A673 (cell line): ENCODE data around the gene ADRA1B. TPM values are rescaled to one million over a fixed set of nuclear protein-coding genes. Genes with fewer than 3 reads are reported as not detected.

ENCODE experiments used
- BruUV-seq: library from RNA; stranded (reverse); fragments of 400-500 nt; replicated peaks from 2 replicates; lab custom pipeline; 2021; lab: Mats Ljungman, UMichigan
- CTCF ChIA-PET: fragments of 300-600 bp; sonication (Branson Sonifier 250); formaldehyde crosslinking; loops from one replicate; lab custom pipeline; 2022; ENCODE audit warnings: antibody characterized with exemption; lab: Charles Lee
- POLR2A ChIA-PET: fragments of 300-600 bp; sonication (Branson Sonifier 250); formaldehyde crosslinking; loops from one replicate; lab custom pipeline; 2022; ENCODE audit warnings: antibody characterized with exemption; ENCODE audit not compliant: low non-redundant PET; lab: Charles Lee
- DNase-seq: peaks from one replicate; pipeline ENCODE4 v3.0.0-alpha.2; 2015; ENCODE audit warnings: low spot score
- H3K27ac ChIP-seq: fragments of 200-600 bp; sonication (generic); 2 replicates; pipeline ENCODE4 v1.5.1; 2016; ENCODE audit warnings: mixed run types, low read depth, mild to moderate bottlenecking, mixed read lengths, antibody characterized with exemption, low read length; ENCODE audit not compliant: poor library complexity, severe bottlenecking
- H3K27me3 ChIP-seq: fragments of 200-600 bp; sonication (generic); replicated peaks from 2 replicates; pipeline ENCODE4 v1.6.1; 2017; ENCODE audit warnings: mixed run types, low read depth, mild to moderate bottlenecking, mixed read lengths, antibody characterized with exemption, low read length; ENCODE audit not compliant: insufficient read depth, poor library complexity
- H3K36me3 ChIP-seq: fragments of 200-600 bp; sonication (generic); 2 replicates; pipeline ENCODE4 v1.6.1; 2016; ENCODE audit warnings: mixed run types, mild to moderate bottlenecking, mixed read lengths, antibody characterized with exemption, low read length; ENCODE audit not compliant: insufficient read depth, poor library complexity, severe bottlenecking
- H3K4me1 ChIP-seq: fragments of 200-600 bp; sonication (generic); 2 replicates; pipeline ENCODE4 v1.6.1; 2017; ENCODE audit warnings: mixed run types, mild to moderate bottlenecking, mixed read lengths, antibody characterized with exemption, low read length; ENCODE audit not compliant: insufficient read depth, poor library complexity, severe bottlenecking
- H3K4me3 ChIP-seq: fragments of 200-600 bp; sonication (generic); 2 replicates; pipeline ENCODE4 v1.5.1; 2016; ENCODE audit warnings: low read depth, mixed run types, mild to moderate bottlenecking, mixed read lengths, low read length; ENCODE audit not compliant: poor library complexity, severe bottlenecking
- H3K9me3 ChIP-seq: fragments of 200-600 bp; sonication (generic); 2 replicates; pipeline ENCODE4 v1.6.1; 2016; ENCODE audit warnings: mixed run types, low read depth, mild to moderate bottlenecking, mixed read lengths, antibody characterized with exemption, low read length; ENCODE audit not compliant: poor library complexity, severe bottlenecking
- EZH2 ChIP-seq: fragments of 200-600 bp; sonication (generic); IDR thresholded peaks from 2 replicates; pipeline ENCODE4 v1.6.1; 2017; ENCODE audit warnings: borderline replicate concordance, low read depth, mild to moderate bottlenecking, mixed read lengths, antibody characterized with exemption, low read length; ENCODE audit not compliant: poor library complexity, severe bottlenecking
- intact Hi-C: fragments of 100-400 bp; cut with micrococcal nuclease; formaldehyde crosslinking; loops from one replicate; pipeline ENCODE4 v1.10.0; 2022; ENCODE audit not compliant: unreplicated experiment
- total RNA-seq: library from RNA; stranded (reverse); gene quantifications from 2 replicates; pipeline ENCODE4 v1.2.3, GENCODE V29; 2021
- TF ChIP-seq, protein P1 (sequence below): fragments of 300-800, 200-600 bp; sonication (generic); conservative IDR thresholded peaks from 2 replicates; pipeline ENCODE4 v1.5.1; 2017; ENCODE audit warnings: low read depth, mild to moderate bottlenecking, antibody characterized with exemption, low read length, moderate library complexity, mixed read lengths

The ADRA1B gene
- total RNA-seq, 1 experiment from 2014 or later: not detected

- TF ChIP-seq EZH2: no peak
- TF ChIP-seq, protein P1, sequence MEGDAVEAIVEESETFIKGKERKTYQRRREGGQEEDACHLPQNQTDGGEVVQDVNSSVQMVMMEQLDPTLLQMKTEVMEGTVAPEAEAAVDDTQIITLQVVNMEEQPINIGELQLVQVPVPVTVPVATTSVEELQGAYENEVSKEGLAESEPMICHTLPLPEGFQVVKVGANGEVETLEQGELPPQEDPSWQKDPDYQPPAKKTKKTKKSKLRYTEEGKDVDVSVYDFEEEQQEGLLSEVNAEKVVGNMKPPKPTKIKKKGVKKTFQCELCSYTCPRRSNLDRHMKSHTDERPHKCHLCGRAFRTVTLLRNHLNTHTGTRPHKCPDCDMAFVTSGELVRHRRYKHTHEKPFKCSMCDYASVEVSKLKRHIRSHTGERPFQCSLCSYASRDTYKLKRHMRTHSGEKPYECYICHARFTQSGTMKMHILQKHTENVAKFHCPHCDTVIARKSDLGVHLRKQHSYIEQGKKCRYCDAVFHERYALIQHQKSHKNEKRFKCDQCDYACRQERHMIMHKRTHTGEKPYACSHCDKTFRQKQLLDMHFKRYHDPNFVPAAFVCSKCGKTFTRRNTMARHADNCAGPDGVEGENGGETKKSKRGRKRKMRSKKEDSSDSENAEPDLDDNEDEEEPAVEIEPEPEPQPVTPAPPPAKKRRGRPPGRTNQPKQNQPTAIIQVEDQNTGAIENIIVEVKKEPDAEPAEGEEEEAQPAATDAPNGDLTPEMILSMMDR: no peak
- Histone ChIP-seq H3K36me3 (no peaks in the 10 kb centered on the region), H3K4me3 (no peak overlapping the region), H3K27ac (no peak overlapping the region), H3K27me3 (peaks cover 8% of the 10 kb centered on the region), H3K4me1 (no peaks in the 10 kb centered on the region), H3K9me3 (no peaks in the 10 kb centered on the region)
- intact Hi-C loops: no loop called here
- DNase-seq: no peak
- ChIA-PET POLR2A (no interaction called here), CTCF (no interaction called here)
- BruUV-seq: no TSS peak
Observed at GRCh38 chr5:159933531-159934485, 17.5 kb downstream of the ADRA1B start.

DNA sequence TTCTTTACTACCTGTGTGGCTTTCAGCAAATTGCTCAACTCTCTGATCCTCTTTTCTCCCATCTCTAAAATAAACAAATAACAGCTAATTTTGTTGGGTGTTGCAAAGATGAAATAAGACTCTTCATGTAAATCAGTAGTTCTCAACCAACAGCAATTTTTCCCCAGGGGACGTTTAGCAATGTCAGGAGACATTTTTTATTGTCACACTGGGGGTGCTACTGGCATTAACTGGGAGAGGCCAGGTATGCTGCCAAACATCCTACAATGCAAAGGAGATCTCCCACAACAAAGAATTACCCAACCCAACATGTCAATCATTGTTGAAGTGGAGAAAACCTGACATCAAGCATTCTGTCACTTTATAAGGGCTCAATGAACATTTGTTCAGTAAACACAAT, 19.7 kb downstream of the ADRA1B start:
- ChIA-PET CTCF (no interaction called here), POLR2A (no interaction called here)
- H3K4me3 ChIP-seq: no peak overlapping the region
- TF ChIP-seq EZH2: no peak
- TF ChIP-seq, protein P1: no peak
- BruUV-seq: no TSS peak
- no peaks in the 10 kb centered on the region for H3K9me3 ChIP-seq
- H3K27ac ChIP-seq: no peak overlapping the region
- no peaks in the 10 kb centered on the region for H3K36me3 ChIP-seq
- DNase-seq: no peak
- intact Hi-C loops: no loop called here
- no peaks in the 10 kb centered on the region for H3K4me1 ChIP-seq
- peaks cover 7% of the 10 kb centered on the region for H3K27me3 ChIP-seq

GRCh38 chr5:159936686-159937329, 20.5 kb downstream of the ADRA1B start:
- intact Hi-C loops: no loop called here
- Histone ChIP-seq H3K36me3 (no peaks in the 10 kb centered on the region), H3K27ac (no peak overlapping the region), H3K4me1 (no peaks in the 10 kb centered on the region), H3K27me3 (peaks cover 7% of the 10 kb centered on the region), H3K9me3 (no peaks in the 10 kb centered on the region), H3K4me3 (no peak overlapping the region)
- no peak for DNase-seq
- ChIA-PET CTCF (no interaction called here), POLR2A (no interaction called here)
- TF ChIP-seq EZH2: no peak
- TF ChIP-seq, protein P1: no peak
- no TSS peak for BruUV-seq
